Stimulated activated CD4-positive, alpha-beta T cell treated with anti-CD3 and anti-CD28 coated beads, TNF-alpha, amount 100 ng/mL, for 48 hours (primary cell): Measurements from ENCODE around the gene GABBR2.
"Not testable (repeated sequence)": the region's sequence is repeated elsewhere in the genome, so short reads cannot be mapped to it uniquely, and the experiment has no call there.

ENCODE experiments used
- DNase-seq, 3 donors: peaks; one replicate each; pipeline ENCODE4 v3.0.0-alpha.2; 2020; ENCODE audit warnings: low read depth in 3 of 3

Gene GABBR2

DNA sequence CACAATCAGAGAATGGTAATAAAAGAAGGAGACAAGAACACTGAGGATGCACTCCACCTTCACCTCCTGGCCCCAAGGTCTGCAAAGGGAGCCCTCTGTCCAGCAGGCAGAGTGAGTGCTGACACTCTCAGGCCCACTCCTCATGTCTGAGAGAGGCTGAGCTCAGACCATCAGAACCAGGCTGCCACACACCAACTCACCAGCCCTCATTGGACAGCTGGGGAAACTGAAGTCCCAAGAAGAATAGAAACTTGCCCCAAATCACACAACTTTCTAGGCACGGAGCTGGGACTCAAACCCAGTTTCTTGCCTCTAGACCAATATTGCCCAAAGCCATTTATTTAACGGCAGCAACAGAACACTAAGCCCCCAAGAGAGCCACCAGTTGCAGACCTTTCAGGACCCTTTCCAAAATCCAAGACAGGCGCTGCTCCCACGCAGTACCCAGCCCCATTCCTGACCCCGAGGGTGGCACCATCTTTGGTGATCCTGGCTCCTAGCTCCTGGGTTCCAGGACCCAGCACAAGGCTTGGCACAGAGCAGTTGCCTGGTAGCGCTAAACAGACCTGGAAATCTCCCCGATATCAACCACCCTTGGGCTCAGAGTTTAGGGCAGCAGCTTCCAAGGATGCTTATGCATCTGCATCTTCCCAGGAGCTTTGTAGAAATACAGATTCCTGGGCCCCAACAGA is 192.4 kb downstream of the GABBR2 start:
- DNase-seq: no peak

DNA sequence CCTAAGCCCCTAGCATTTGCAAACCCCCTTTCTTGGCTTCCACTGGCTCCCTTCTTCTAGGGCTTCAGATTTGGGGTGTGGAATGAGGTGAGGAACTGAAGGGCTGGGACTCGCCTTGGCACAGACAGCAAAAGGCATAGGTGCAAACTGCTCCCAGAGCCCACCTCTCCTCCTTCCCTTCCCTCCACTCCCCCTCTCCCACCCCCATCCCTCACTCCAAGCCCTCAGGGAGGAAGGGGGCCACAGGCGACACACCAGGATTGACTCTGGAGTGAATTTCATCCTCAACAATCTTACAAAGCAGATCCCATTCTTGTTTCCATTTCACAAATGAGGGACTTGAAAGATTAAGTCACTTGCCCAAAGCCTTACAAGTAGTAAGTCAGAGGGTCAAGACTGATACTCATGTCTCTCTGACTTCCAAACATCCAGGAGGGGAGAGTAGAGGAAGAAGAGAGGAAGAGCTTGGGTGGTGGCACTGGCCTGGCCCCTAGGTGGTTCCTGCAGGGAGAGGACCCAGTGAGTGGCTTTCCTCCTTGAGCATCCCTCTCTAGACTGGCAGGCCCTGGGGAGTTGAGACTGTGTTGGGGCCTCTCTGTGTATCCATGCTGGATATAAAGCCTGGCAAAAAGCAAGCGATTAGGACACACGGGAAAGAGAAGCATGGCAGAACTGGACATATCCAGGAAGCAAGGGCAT is 193.1 kb downstream of the GABBR2 start:
- DNase-seq: no peak

DNA sequence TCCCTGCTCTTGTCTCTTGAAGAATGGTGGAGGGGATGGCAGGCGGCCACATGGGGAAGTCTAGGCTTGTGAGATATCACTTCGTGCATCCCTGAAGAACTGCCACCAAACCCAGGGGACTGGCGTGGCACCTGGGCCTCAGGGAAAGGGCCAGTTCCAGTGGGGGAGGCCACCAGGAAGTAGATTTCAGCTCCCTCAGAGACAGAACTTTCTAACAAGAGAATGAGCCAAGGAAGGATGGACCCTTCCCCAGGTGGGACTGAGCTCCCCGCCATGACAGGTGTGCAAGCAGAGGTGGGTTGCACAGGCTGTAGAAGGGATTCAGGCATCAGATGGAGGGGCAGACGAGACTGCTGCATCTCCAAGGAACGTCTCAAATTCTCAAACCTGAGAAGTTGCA is 193.9 kb downstream of the GABBR2 start:
- no peak for DNase-seq

DNA sequence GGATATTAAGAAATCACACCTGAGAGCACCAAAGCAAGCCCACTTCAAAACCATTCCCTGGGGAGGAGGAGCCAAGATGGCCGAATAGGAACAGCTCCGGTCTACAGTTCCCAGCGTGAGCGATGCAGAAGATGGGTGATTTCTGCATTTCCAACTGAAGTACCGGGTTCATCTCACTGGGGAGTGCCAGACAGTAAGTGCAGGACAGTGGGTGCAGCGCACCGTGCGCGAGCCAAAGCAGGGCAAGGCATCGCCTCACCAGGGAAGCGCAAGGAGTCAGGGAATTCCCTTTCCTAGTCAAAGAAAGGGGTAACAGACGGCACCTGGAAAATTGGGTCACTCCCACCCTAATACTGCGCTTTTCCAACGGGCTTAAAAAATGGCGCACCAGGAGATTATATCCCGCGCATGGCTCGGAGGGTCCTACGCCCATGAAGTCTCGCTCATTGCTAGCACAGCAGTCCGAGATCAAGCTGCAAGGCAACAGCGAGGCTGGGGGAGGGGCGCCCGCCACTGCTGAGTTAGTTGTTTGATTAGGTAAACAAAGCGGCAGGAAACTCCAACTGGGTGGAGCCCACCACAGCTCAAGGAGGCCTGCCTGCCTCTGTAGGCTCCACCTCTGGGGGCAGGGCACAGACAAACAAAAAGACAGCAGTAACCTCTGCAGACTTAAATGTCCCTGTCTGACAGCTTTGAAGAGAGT is 200.4 kb downstream of the GABBR2 start:
- not testable (repeated sequence) for DNase-seq

DNA sequence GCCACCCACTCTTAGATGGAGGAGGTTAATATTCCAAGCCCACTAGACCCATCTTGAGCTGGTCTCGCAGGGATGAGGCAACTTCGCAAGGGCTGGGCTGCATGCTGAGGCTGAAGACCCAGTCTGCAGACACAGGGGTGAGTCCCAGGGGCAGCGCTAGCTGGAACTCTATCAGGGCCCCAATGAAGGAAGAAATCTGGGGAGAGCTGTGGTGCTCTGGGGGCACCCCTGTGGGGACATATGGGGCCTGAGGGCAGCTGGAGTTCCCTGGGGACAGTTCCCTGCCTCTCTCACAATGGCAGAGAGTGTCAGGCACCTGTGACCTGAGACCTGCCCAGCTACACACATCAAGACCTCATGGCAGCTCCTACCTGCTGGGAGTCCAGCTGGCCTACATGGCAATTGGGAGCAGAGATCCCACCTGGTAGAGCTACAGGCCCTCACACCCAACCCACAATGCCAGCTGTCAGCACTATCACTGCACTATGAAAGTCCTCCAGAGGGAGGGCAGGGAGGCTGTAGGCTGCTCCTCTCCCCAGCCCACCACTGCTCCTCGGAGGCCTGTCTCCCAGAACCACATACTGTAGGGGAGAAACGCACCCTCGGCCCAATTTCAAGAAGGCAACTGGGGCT is 202.2 kb downstream of the GABBR2 start:
- no peak for DNase-seq

DNA sequence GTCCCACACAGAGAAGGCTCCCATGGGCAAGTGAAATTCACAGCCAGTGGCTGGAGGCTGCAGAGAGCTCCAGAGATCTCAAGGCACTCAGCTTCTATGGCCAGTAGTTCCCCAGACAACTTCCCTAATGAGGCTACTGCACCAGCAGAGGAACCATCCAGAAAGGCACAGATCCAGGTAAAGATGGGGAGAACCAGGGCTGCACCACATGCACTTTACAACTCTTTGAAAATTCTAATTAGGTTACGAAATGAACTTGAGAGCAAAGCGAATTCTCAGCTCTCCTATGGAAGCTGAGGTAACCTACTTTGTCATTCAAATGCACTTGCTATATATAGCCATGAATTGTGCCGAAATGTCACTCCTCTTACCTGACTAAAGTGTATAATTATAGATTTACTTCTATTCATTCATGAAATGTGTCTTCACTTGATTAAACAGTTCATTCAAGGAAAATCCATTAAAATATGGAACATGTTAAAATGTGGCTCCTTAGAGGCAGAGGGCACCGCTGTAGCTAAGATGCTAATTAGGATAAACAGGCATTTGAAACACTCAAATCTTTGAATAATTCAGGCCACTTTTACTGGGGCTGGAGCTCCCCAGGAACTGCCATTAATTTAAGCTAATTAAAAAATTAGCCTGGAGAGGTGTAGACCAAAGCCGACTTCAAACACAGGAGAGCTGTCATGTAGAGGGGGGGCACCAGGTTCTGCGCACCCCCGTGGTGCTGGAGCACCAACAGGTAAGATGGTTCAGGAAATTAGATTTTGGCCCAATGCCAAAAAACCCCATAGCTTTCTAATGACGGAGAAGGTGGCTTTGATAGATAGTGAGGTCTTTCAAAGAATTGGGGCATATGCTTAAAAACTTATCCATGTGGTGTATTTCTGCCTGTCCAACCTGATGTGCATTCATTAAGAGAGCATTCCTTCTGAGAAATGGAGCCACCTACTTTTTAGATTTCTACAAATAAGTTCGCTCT is 204.1 kb downstream of the GABBR2 start:
- DNase-seq: no peak

DNA sequence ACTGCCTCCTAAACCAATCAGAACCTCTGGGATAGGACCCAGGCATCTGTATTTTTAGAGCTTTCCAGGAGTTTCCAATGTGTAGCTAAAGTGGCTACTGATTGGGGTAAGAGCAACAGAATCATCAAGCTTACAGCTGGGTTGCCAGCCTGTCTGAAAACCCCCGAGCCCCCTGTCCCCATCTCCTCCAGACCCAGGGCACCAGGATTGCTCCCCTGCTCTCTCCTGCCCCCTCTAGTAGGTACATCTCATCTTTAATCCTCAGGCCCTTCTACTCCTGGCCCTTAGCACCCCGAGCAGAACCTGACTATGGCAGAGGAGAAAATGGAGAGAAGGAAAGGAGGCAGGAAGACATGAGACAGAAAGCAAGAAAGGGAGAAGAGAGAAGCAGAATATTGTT is 204.9 kb downstream of the GABBR2 start:
- no peak for DNase-seq

DNA sequence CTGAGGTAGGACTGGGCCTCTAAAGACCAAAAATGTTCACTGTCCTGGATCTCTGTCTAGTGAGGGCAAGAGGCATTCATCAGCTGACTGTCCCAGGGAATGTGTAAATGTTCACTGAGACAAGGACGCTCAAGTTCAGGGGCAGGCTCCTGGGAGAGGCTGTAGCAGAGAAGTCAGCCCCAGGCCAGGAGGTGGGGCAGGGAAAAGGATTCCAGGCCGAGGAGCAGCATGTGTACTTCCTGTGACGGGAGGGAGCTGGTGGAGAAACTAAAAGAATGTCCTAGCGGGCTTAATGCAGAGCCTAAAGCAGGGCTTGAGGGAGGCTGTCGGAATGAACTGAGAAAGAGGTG is 205.8 kb downstream of the GABBR2 start:
- DNase-seq: no peak

DNA sequence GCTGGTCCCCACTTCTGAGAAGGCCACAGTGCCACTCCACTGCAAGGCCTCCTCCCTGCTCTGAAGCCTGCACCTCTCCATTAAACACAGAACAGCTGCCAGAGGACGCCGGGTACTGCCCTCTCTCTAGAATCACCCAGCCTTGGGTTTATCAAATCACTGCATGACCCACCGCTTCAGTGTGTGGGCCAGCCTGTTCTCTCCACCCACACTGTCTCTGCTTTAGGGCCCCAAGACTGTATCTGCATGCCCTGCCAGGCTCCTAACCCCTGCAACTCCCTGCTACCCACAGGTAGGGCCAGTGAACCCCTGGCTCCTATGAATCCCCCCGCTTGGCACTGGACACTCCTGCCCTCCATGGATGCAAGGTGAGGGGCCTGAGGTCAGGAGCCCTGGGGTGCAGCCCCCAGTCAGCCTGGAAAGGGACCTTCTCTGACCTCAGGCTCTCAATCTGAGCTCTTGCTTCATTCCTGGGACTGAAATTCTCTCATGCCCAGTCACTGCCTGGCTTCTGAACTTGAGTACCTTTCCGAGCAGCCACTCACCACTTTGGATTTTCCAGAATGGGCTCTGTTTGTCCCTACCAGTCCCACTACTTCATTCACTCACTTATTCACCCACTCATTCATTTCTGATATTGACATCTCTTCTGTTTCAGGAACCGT is 206.3 kb downstream of the GABBR2 start:
- no peak for DNase-seq

DNA sequence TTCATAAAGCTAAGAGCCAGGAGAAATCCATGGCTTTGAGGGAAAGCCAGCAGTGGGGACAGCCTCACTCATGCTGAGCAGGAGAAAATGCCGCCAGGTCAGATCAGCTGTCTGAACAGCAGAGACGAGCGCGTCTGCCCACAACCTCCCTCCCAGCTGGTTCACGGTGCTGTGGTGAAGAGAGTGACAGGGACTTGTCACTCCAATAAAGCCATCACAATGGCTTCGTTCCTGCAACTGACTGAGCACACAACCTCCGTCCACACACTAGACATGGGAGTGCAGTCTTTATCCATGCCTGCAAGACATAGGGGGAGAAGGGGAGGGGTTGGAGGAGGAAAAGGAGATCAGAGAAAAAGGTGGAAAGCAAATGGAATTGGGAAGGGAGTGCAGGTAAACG is 206.9 kb downstream of the GABBR2 start:
- DNase-seq: no peak

DNA sequence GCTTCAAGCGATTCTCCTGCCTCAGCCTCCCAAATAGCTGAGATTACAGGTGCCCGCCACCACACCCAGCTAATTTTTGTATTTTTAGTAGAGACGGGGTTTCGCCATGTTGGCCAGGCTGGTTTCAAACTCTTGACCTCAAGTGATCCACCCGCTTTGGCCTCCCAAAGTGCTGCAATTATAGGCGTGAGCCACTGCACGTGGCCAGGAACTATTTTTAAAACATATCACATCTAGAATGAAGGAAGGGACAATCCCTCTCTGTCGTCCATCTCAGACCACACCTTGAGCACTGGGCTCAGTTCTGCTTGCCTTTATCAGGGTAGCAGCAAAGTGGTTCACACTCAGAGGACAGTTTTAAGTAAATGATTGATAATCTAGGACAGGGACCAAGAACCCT is 207.5 kb downstream of the GABBR2 start:
- not testable (repeated sequence) for DNase-seq

DNA sequence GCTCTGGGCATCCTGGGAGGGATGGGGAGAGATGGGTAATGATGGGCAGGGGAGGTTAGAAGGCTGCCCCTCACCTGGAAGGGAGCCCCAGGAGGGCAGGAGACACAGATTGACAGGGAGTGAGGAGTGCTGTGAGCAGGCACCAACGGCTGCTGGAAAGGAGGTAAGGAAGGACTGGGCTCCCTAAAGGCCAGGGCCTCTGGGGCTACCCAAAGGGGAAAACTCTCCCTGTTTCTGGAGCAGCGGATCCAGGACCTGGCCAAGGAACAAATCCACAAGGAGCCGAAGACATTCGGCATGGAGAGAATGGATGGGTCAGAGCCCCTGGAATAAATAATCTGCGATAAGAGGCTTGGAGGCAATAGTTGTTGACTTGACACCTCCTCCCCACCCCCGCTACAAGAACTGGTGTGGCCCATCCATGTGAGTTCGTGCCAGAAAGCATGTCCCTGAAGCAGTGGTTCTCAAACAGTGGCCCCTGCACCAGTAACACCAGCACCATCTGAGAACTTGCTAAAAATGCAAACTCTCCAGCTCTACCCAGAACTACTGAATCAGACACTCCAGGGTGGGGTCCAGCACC is 208.3 kb downstream of the GABBR2 start:
- DNase-seq: no peak

DNA sequence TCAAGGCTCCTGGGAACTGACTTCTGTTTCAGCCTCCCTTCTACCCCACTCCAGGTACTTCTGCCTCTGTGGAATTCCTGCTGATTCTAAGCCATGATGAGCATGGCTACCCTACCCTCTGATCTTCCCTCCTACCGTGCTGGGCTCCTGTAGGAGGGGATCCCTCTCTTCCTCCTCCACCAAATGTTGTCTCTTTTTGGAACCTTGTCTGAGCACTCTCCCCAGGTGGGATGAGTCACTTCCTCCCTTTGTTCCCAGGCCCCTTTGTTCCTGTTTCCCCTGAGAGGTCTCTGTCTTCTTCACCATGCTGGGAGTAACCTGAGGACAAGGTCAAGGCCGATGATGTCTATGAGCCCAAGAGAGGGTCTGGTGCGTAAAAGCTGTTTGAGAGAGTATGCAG is 213.2 kb downstream of the GABBR2 start:
- DNase-seq: no peak

DNA sequence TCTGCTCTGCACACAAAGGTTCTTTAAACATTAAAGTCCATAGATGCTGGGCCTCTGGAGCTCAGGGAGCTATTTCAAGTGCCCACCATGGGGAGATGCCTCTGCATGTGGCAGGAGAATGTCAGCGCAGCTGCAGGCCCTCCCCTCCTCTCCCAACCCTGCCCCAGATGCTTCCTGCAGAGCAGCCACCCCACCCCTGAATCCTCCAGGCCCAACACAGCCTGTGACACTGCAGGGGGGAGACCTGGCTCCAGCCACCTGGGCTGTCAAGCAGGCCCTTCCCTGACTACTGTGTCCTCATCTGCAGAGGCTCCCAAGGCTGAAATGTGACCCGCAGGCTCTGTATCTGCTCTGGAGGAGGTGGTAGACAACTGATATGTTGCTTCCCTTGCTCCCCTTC is 213.9 kb downstream of the GABBR2 start:
- no peak for DNase-seq

DNA sequence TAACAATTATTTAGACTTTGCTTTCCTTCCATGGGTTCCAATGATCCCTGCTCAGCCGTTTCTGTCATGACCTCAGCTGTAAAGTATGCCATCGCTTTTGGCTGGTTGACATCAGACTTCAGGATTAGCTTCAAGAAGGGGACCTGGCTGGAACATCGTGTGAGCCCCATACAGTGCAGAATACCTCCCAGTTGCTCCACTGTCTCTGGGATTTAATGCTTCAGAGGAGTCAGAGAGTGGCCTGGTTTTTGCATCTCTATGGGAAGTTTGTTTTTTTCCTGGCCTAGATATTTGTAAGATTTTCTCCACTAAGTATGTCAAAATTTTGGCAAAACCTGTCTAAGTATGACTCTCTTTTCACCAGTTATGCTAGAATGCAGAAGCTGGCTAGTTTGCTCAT is 216.9 kb downstream of the GABBR2 start:
- DNase-seq: no peak

DNA sequence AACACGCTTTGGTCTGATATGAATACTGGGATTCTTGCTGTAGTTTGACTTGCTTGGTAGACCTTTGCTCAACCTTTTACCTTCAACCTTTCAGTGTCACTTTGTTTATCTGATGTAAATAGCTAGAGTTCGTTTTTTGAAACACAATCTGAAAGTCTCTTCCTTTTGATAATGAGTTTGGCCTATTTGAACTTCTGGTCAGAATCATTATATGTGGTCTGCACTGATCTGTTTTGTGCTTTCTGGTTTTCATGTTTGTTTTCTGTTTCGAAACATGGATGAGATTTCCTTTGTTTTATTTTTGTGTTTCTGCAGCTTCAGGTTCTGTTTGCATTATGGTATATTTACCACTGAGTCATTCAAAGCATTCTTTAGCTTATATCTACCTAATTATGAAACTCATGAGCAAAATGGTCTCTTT is 217.5 kb downstream of the GABBR2 start:
- DNase-seq: no peak

DNA sequence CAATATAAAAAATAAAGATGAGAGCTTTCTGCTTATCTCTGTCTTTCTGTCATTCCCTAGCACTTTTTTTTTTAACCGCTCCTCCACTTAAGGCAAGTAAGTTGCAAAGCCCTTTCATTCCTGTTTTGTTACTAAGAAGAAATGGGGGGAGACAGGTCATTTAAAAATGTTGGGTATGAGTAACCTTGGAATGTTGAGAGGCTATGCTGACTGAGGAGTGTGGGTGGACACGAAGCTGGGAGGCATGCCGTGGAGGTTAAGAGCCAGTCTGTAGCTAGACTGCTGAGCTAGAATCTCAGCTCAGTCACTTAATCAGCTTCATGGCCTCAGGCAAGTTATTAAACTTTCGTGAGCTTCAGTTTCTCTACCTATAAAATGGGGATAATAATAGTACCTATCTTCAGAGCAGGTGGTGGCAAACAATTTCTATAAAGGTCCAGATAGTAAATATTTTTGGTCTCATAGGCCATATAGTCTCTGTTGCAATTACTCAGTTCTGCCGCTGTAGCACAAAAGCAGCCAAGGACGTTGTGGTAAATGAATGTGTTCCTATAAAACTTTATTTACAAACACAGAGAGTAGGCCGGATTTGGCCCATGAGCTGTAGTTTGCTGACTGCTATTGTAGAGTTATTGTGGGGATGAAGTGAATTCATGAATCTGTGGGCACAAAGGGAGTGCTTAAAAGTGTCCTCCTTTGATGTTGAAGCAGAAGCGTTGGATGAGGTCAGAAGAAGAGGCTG is 220.0 kb downstream of the GABBR2 start:
- no peak for DNase-seq

DNA sequence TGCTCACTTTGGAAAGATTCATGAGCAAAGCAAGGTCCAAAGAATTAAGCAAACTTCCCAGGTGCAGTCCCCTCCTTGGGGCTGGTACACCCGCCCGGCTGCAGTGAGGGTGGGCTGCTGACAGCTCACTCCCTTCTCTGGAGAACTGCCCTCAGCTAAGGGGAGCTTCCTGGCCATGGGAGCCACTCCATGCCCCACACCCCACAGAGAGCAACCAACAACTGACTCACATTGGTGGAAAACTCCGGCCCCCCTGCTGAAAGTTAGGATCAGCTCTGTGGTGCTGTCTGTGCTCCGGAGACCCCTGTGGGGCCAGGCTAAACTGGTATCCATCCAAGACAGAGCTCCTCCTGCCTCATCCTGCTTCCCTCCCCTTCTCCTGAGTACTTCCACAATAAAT is 223.0 kb downstream of the GABBR2 start:
- no peak for DNase-seq

DNA sequence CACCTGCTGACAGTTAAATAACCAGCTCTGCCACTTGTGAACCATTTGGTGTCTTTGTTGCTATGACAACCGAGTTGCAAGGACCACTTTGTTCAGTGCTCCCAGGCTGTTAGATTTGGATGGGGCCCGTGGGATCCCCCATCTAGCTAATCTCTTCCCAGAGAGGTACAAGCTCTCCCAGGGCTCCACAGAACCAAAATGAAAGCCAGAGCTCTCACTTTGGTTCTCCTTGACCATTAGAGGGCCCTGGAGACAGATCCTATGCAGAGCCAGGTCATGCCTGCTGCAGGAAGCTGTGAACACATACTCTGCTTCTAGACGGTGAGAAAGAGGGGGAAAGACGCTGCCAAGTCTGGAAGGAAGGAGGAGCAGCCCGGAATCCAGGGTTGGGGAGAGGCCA is 224.6 kb downstream of the GABBR2 start:
- DNase-seq: no peak

DNA sequence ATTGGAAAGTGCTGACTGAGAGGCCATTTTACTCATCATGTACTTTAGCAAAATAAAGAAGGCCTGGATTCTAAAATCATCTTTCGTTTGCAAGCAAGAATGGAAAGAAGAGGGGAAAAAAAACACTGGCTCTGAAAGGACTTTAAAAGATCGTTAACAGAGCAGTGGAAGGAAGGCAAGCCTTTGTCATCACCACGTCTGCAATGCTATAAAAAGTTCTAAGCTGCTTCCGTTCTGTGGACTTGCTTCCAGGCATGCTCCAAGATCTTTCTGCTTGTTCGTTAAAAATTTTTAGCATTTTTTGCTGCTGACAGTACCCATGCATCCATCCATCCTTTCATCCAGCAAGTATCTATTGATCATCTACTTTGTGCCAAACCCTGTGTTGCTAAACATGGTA is 226.5 kb downstream of the GABBR2 start:
- no peak for DNase-seq
